K562 (cell line): ENCODE results near the gene SORCS1. TPM values are rescaled to one million over a fixed set of nuclear protein-coding genes. Genes with fewer than 3 reads are reported as not detected.

Experiments used
- ATAC-seq: fragments of 200-7000 bp; cut with Tn5 transposase; 3 replicates; pipeline ENCODE4 v1.9.1; 2020; ENCODE audit warnings: moderate library complexity
- BruUV-seq: library from RNA; stranded (reverse); fragments of 400-500 nt; replicated peaks from 2 replicates; lab custom pipeline; 2021; lab: Mats Ljungman, UMichigan
- CTCF ChIA-PET: fragments of 300-600 bp; formaldehyde crosslinking; extraction: SDS; loops from one replicate; lab custom pipeline; 2021; ENCODE audit warnings: low intra/inter-chr PET ratio; lab: Yijun Ruan, JAX
- POLR2A ChIA-PET: fragments of 300-600, 350-650 bp; sonication (Branson Sonifier 250); formaldehyde crosslinking; extraction: SDS; loops from one replicate; lab custom pipeline; 2021; ENCODE audit warnings: antibody characterized with exemption, inconsistent platforms; lab: Yijun Ruan, JAX
- DNase-seq, 4 experiments: peaks; one replicate each; pipeline versions ENCODE4 v3.0.0 to v3.0.0-alpha.2; 2011 to 2018; ENCODE audit warnings: low spot score in 3 of 4, mixed read lengths in 3 of 4; ENCODE audit errors: extremely low read depth in 1 of 4
- FAIRE-seq: peaks from 2 replicates; lab custom pipeline; 2011; peaks lifted over from hg19 to GRCh38; lab: Jason Lieb, UNC
- H2AFZ ChIP-seq: 2 replicates; pipeline ENCODE4 v1.6.0; 2011; ENCODE audit warnings: low read depth, low read length, control low read depth, inconsistent platforms
- H3K27ac ChIP-seq: fragments of 200-600 bp; 3 replicates; pipeline ENCODE4 v1.8.0; 2011; ENCODE audit warnings: low read depth, mild to moderate bottlenecking, control low read depth, inconsistent platforms, low read length, moderate library complexity, mixed read lengths; ENCODE audit errors: extremely low read depth
- H3K27me3 ChIP-seq, 2 experiments: fragments of 300-600 bp in 1 of 2; 2 replicates in 1 of 2; 3 replicates in 1 of 2; pipeline versions ENCODE4 v1.6.0 to v1.8.0; 2011; ENCODE audit warnings: inconsistent platforms in 2 of 2, low read length in 2 of 2, mild to moderate bottlenecking in 1 of 2, mixed read lengths in 1 of 2, moderate library complexity in 1 of 2; ENCODE audit not compliant: control insufficient read depth in 2 of 2, insufficient read depth in 2 of 2
- H3K36me3 ChIP-seq: fragments of 300-600 bp; 3 replicates; pipeline ENCODE4 v1.8.0; 2011; ENCODE audit warnings: mild to moderate bottlenecking, low read length, inconsistent platforms; ENCODE audit not compliant: control insufficient read depth, insufficient read depth
- H3K4me1 ChIP-seq, 2 experiments: fragments of 200-600 bp in 1 of 2; replicated peaks in 1 of 2; 2 replicates in 1 of 2; 3 replicates in 1 of 2; pipeline versions ENCODE4 v1.5.1 to v1.8.0; 2011; ENCODE audit warnings: inconsistent platforms in 2 of 2, low read length in 2 of 2, mild to moderate bottlenecking in 1 of 2, mixed read lengths in 1 of 2, moderate library complexity in 1 of 2; ENCODE audit not compliant: control insufficient read depth in 2 of 2, insufficient read depth in 2 of 2
- H3K4me2 ChIP-seq: 2 replicates; pipeline ENCODE4 v1.6.1; 2011; ENCODE audit warnings: low read length, control low read depth, inconsistent platforms, mixed read lengths; ENCODE audit not compliant: insufficient read depth
- H3K4me3 ChIP-seq: fragments of 200-600 bp; sonication (generic), shearing (Covaris generic); 2 replicates; pipeline ENCODE4 v1.5.1; 2016; ENCODE audit warnings: control low read depth, inconsistent platforms
- H3K79me2 ChIP-seq: fragments of 200-600 bp; 3 replicates; pipeline ENCODE4 v1.8.0; 2011; ENCODE audit warnings: low read length, inconsistent platforms; ENCODE audit not compliant: control insufficient read depth, insufficient read depth
- H3K9ac ChIP-seq, 2 experiments: 2 replicates each; pipeline versions ENCODE4 v1.6.0 to v1.6.1; 2011; ENCODE audit warnings: low read depth in 2 of 2, low read length in 2 of 2, control low read depth in 1 of 2, inconsistent platforms in 1 of 2, mild to moderate bottlenecking in 1 of 2, mixed read lengths in 1 of 2; ENCODE audit not compliant: insufficient read depth in 1 of 2
- H3K9me1 ChIP-seq: one replicate; pipeline ENCODE4 v1.6.0; 2011; ENCODE audit warnings: inconsistent platforms, mild to moderate bottlenecking, low read length, moderate library complexity; ENCODE audit not compliant: control insufficient read depth, insufficient read depth
- H3K9me3 ChIP-seq: replicated peaks from 2 replicates; pipeline ENCODE4 v1.5.1; 2011; ENCODE audit warnings: low read depth, low read length, inconsistent platforms; ENCODE audit not compliant: control insufficient read depth, insufficient read depth
- H4K20me1 ChIP-seq: replicated peaks from 2 replicates; pipeline ENCODE4 v1.6.1; 2011; ENCODE audit warnings: low read length, inconsistent platforms, mixed read lengths; ENCODE audit not compliant: control insufficient read depth, insufficient read depth
- AFF4 ChIP-seq: sonication (generic); formaldehyde crosslinking; IDR thresholded peaks from 2 replicates; pipeline ENCODE4 v1.8.0; 2023; ENCODE audit warnings: mild to moderate bottlenecking, missing genetic modification reagents
- CREB3 ChIP-seq: fragments of 450-650 bp; conservative IDR thresholded peaks from 2 replicates; pipeline ENCODE4 v1.6.1; 2016; ENCODE audit warnings: missing genetic modification characterization, low read depth, mild to moderate bottlenecking, missing compliant biosample characterization, moderate library complexity
- ELF4 ChIP-seq: fragments of 450-650 bp; formaldehyde crosslinking; IDR thresholded peaks from 2 replicates; pipeline ENCODE4 v1.4.0; 2022; ENCODE audit warnings: missing genetic modification characterization
- FOSL1 ChIP-seq: fragments of 200-800 bp; sonication (Bioruptor generic); conservative IDR thresholded peaks from 2 replicates; pipeline ENCODE4 v1.6.1; 2016; ENCODE audit warnings: missing genetic modification characterization, missing compliant biosample characterization
- GTF2E2 ChIP-seq: fragments of 200-800 bp; sonication (Bioruptor generic); IDR thresholded peaks from 2 replicates; pipeline ENCODE4 v1.6.1; 2016; ENCODE audit warnings: missing genetic modification characterization, missing compliant biosample characterization
- HNRNPK ChIP-seq: fragments of 200-400 bp; formaldehyde crosslinking; IDR thresholded peaks from one replicate; pipeline ENCODE4 v1.6.1; 2018; ENCODE audit warnings: mild to moderate bottlenecking, low read depth, low read length; ENCODE audit not compliant: poor library complexity, severe bottlenecking
- HNRNPLL ChIP-seq: fragments of 200-400 bp; formaldehyde crosslinking; IDR thresholded peaks from 2 replicates; pipeline ENCODE4 v1.6.1; 2017; ENCODE audit warnings: low read length, low read depth, mild to moderate bottlenecking; ENCODE audit not compliant: poor library complexity, severe bottlenecking
- MEF2A ChIP-seq: IDR thresholded peaks from 2 replicates; pipeline ENCODE4 v1.6.1; 2011; ENCODE audit warnings: low read depth, mild to moderate bottlenecking, low read length, moderate library complexity; ENCODE audit not compliant: control insufficient read depth
- POLR2AphosphoS2 ChIP-seq: IDR thresholded peaks from 2 replicates; pipeline ENCODE4 v1.6.1; 2012; ENCODE audit warnings: low read length, improper control_type of control experiment
- SAP30 ChIP-seq: fragments of 200-600 bp; sonication (generic); IDR thresholded peaks from 2 replicates; pipeline ENCODE4 v1.6.1; 2012; ENCODE audit warnings: borderline replicate concordance, low read depth, mild to moderate bottlenecking, moderate library complexity, low read length, control low read depth, inconsistent platforms; ENCODE audit not compliant: insufficient read depth, poor library complexity, severe bottlenecking
- SMAD1 ChIP-seq: fragments of 150-350 bp; IDR thresholded peaks from 2 replicates; pipeline ENCODE4 v1.6.1; 2014; ENCODE audit warnings: low read length, low read depth; ENCODE audit not compliant: partially characterized antibody
- SMARCA5 ChIP-seq: fragments of 450-650 bp; IDR thresholded peaks from 2 replicates; pipeline ENCODE4 v1.6.1; 2016
- WGBS: fragments of 100-300 bp; shearing (Covaris generic); methylation state at CpG from one replicate; pipeline ENCODE4 v1.1.6; 2016; ENCODE audit warnings: low coverage, mixed read lengths; ENCODE audit not compliant: insufficient coverage; ENCODE audit errors: missing lambda C conversion rate; 5-methylcytosine and 5-hydroxymethylcytosine counted together
- in situ Hi-C: fragments of 300-500 bp; cut with MboI; formaldehyde crosslinking; loops from 4 replicates; pipeline ENCODE4 v1.15.0; 2018; ENCODE audit warnings: inconsistent platforms, mixed read lengths
- intact Hi-C: fragments of 100-400 bp; cut with micrococcal nuclease; formaldehyde crosslinking; loops from 2 replicates; pipeline ENCODE4 v1.14.2; 2022
- polyA plus RNA-seq, 8 experiments: library from polyadenylated mRNA; depleted of rRNA in 4 of 8; stranded (reverse) in 5 of 8; unstranded in 3 of 8; fragments of >200 nt; fragmentation: Nextera tagmentation in 2 of 8; fragmentation: Illumina TruSeq in 1 of 8; extraction: Ambion mirVana in 2 of 8; extraction: Trizol in 1 of 8; gene quantifications; 2 replicates each; pipeline versions ENCODE4 v1.2.1 to v1.2.3, GENCODE V29; 2011 to 2014; ENCODE audit warnings: inconsistent platforms in 1 of 8, missing spikeins in 1 of 8
- total RNA-seq, 7 experiments: library from RNA; depleted of rRNA in 6 of 7; stranded (reverse); fragments of >200 nt in 6 of 7; fragmentation: Illumina TruSeq in 2 of 7; extraction: Trizol in 2 of 7; gene quantifications; 2 replicates each; pipeline versions ENCODE4 v1.2.1 to v1.2.3, GENCODE V29; 2011 to 2021; ENCODE audit warnings: low replicate concordance in 1 of 7
- TF ChIP-seq, protein P1 (sequence below), 2 experiments: fragments of 450-650 bp in 1 of 2; IDR thresholded peaks; 2 replicates each; pipeline ENCODE4 v1.6.1; 2011 to 2017; ENCODE audit warnings: low read depth in 2 of 2, antibody characterized with exemption in 1 of 2, borderline replicate concordance in 1 of 2, low read length in 1 of 2, mild to moderate bottlenecking in 1 of 2, mixed read lengths in 1 of 2; ENCODE audit not compliant: control insufficient read depth in 1 of 2

The SORCS1 gene
- total and polyA plus RNA-seq, 9 of the 15 experiments (the other 6 are each of a cell fraction or from before 2014, with no cell fraction given): 1.5 to 3.9 (median 2.7) TPM

- intact Hi-C loops: no loop called here
- BruUV-seq: no TSS peak
Observed at GRCh38 chr10:106557951-106558733, 606.4 kb downstream of the SORCS1 start.

More at GRCh38 chr10:106557951-106558733, 606.4 kb downstream of the SORCS1 start:
- no peak overlapping the region for H3K4me3 ChIP-seq
- H2AFZ ChIP-seq: no peak overlapping the region
- no peak for TF ChIP-seq AFF4 (CRISPR knock-in tag)
- TF ChIP-seq GTF2E2 (tag): no peak
- TF ChIP-seq MEF2A: no peak
- no peak for TF ChIP-seq ELF4 (CRISPR knock-in tag)
- TF ChIP-seq FOSL1 (tag): no peak
- TF ChIP-seq HNRNPK: no peak
- TF ChIP-seq POLR2AphosphoS2: no peak
- TF ChIP-seq, protein P1, sequence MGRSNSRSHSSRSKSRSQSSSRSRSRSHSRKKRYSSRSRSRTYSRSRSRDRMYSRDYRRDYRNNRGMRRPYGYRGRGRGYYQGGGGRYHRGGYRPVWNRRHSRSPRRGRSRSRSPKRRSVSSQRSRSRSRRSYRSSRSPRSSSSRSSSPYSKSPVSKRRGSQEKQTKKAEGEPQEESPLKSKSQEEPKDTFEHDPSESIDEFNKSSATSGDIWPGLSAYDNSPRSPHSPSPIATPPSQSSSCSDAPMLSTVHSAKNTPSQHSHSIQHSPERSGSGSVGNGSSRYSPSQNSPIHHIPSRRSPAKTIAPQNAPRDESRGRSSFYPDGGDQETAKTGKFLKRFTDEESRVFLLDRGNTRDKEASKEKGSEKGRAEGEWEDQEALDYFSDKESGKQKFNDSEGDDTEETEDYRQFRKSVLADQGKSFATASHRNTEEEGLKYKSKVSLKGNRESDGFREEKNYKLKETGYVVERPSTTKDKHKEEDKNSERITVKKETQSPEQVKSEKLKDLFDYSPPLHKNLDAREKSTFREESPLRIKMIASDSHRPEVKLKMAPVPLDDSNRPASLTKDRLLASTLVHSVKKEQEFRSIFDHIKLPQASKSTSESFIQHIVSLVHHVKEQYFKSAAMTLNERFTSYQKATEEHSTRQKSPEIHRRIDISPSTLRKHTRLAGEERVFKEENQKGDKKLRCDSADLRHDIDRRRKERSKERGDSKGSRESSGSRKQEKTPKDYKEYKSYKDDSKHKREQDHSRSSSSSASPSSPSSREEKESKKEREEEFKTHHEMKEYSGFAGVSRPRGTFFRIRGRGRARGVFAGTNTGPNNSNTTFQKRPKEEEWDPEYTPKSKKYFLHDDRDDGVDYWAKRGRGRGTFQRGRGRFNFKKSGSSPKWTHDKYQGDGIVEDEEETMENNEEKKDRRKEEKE (IDR thresholded peaks at IDR 0.05; ENCODE audit: borderline replicate concordance in 1 of 2, control insufficient read depth in 1 of 2, low read depth in 2 of 2, low read length in 1 of 2): no peak
- TF ChIP-seq CREB3 (tag): no peak
- no peak for TF ChIP-seq SAP30
- no peak for TF ChIP-seq SMARCA5
- no peak for TF ChIP-seq HNRNPLL
- no peak for TF ChIP-seq SMAD1
- DNase-seq (no peak), FAIRE-seq (no peak), ATAC-seq (no peak)
- H3K27me3 ChIP-seq: no peaks in the 10 kb centered on the region
- H3K27ac ChIP-seq: no peak overlapping the region
- ChIA-PET POLR2A (no interaction called here), CTCF (no interaction called here)
- H3K9ac ChIP-seq: no peak overlapping the region
- no peaks in the 10 kb centered on the region for H3K4me1 ChIP-seq
- no peak overlapping the region for H3K4me2 ChIP-seq
- in situ Hi-C loops: no loop called here
- H3K9me1 ChIP-seq: no peaks in the 10 kb centered on the region
- no peaks in the 10 kb centered on the region for H3K9me3 ChIP-seq
- H3K36me3 ChIP-seq: no peaks in the 10 kb centered on the region
- no peaks in the 10 kb centered on the region for H3K79me2 ChIP-seq
- H4K20me1 ChIP-seq: no peaks in the 10 kb centered on the region
- WGBS: 0% methylated on average over 6 of the region's 7 CpGs
